HG03039 (cell line): Measurements from ENCODE around the gene ENHO.
"Not testable (repeated sequence)": the region's sequence is repeated elsewhere in the genome, so short reads cannot be mapped to it uniquely, and the experiment has no call there.

Source experiments
- ATAC-seq: cut with Tn5 transposase; IDR thresholded peaks from one replicate; pipeline ENCODE4 v1.9.1; 2021; ENCODE audit warnings: mild to moderate bottlenecking, moderate library complexity; ENCODE audit not compliant: unreplicated experiment

ENHO gene

GRCh38 chr9:34532041-34532440 lies 9.3 kb upstream of the ENHO start:
- ATAC-seq: not testable (repeated sequence)

GRCh38 chr9:34526026-34526425 lies 3.2 kb upstream of the ENHO start:
- ATAC-seq: no peak

- ATAC-seq: no peak
Observed at GRCh38 chr9:34524349-34524748, 1.6 kb upstream of the ENHO start.

GRCh38 chr9:34522091-34522887 lies 501 bp downstream of the ENHO start:
- ATAC-seq: no peak

- no peak for ATAC-seq
Observed at GRCh38 chr9:34521406-34522045, 1.3 kb downstream of the ENHO start.

- no peak for ATAC-seq
Observed at GRCh38 chr9:34520505-34521385, 2.0 kb downstream of the ENHO start.

GRCh38 chr9:34520096-34520495 lies 2.7 kb downstream of the ENHO start:
- no peak for ATAC-seq

- no peak for ATAC-seq
Observed at GRCh38 chr9:34519321-34520020, 3.3 kb downstream of the ENHO start.

- no peak for ATAC-seq
Observed at GRCh38 chr9:34518896-34519295, 3.9 kb downstream of the ENHO start.

- no peak for ATAC-seq
Observed at GRCh38 chr9:34518110-34518616, 4.6 kb downstream of the ENHO start.

GRCh38 chr9:34517185-34517584 lies 5.6 kb downstream of the ENHO start:
- no peak for ATAC-seq

- no peak for ATAC-seq
Observed at GRCh38 chr9:34515959-34516358, 6.8 kb downstream of the ENHO start.

- no peak for ATAC-seq
Observed at GRCh38 chr9:34514816-34515215, 8.0 kb downstream of the ENHO start.

- no peak for ATAC-seq
Observed at GRCh38 chr9:34514401-34514800, 8.4 kb downstream of the ENHO start.

- ATAC-seq: no peak
Observed at GRCh38 chr9:34513567-34514214, 9.1 kb downstream of the ENHO start.

- ATAC-seq: no peak
Observed at GRCh38 chr9:34512131-34513078, 10.4 kb downstream of the ENHO start.

- ATAC-seq: no peak
Observed at GRCh38 chr9:34510497-34511468, 12.0 kb downstream of the ENHO start.

GRCh38 chr9:34508951-34509350 lies 13.8 kb downstream of the ENHO start:
- no peak for ATAC-seq
